Coronary artery (tissue), 2 donors: ENCODE measurements around the gene LPIN1.
A peak's percentile ranks its signal among the peaks of the same experiment; 100 is the strongest.

Experiments used
- DNase-seq: peaks from one replicate; pipeline ENCODE4 v3.0.0-alpha.2; 2017; ENCODE audit warnings: low spot score
- H3K27ac ChIP-seq, 2 donors: fragments of 200-600 bp; sonication (generic); one replicate each; pipeline ENCODE4 v1.5.1; 2016 to 2019
- H3K4me3 ChIP-seq: fragments of 200-600 bp; sonication (generic); 2 replicates; pipeline ENCODE4 v1.5.1; 2016; ENCODE audit warnings: mild to moderate bottlenecking, moderate library complexity
- CTCF ChIP-seq: fragments of 200-600 bp; sonication (generic); IDR thresholded peaks from one replicate; pipeline ENCODE4 v1.5.1; 2019; ENCODE audit warnings: antibody characterized with exemption

Gene LPIN1

GRCh38 chr2:11764359-11764758 lies 17.9 kb downstream of the LPIN1 start:
- Histone ChIP-seq H3K4me3 (no peak overlapping the region), H3K27ac (no peak overlapping the region)
- no peak for TF ChIP-seq CTCF
- peak; percentile 31 for DNase-seq

GRCh38 chr2:11764920-11765319 lies 18.5 kb downstream of the LPIN1 start:
- Histone ChIP-seq H3K27ac (no peak overlapping the region), H3K4me3 (no peak overlapping the region)
- DNase-seq: peak; percentile 60
- TF ChIP-seq CTCF: no peak

GRCh38 chr2:11765501-11765900 lies 19.1 kb downstream of the LPIN1 start:
- TF ChIP-seq CTCF: no peak
- Histone ChIP-seq H3K4me3 (no peak overlapping the region), H3K27ac (no peak overlapping the region)
- DNase-seq: peak; percentile 17

GRCh38 chr2:11766016-11766415 lies 19.6 kb downstream of the LPIN1 start:
- TF ChIP-seq CTCF: no peak
- H3K27ac ChIP-seq: no peak overlapping the region

GRCh38 chr2:11767779-11768178 lies 21.3 kb downstream of the LPIN1 start:
- DNase-seq: no peak
- TF ChIP-seq CTCF: no peak

More at GRCh38 chr2:11766016-11766415, 19.6 kb downstream of the LPIN1 start:
- peak; percentile 35 for DNase-seq
- no peak overlapping the region for H3K4me3 ChIP-seq

GRCh38 chr2:11768946-11769345 lies 22.5 kb downstream of the LPIN1 start:
- H3K27ac ChIP-seq: no peak overlapping the region
- no peak overlapping the region for H3K4me3 ChIP-seq
- no peak for TF ChIP-seq CTCF
- no peak for DNase-seq

More at GRCh38 chr2:11767779-11768178, 21.3 kb downstream of the LPIN1 start:
- H3K4me3 ChIP-seq: no peak overlapping the region
- H3K27ac ChIP-seq: no peak overlapping the region

- peak; percentile 21 for DNase-seq
- TF ChIP-seq CTCF: no peak
Measured at GRCh38 chr2:11769516-11769915, 23.1 kb downstream of the LPIN1 start.

More at GRCh38 chr2:11769516-11769915, 23.1 kb downstream of the LPIN1 start:
- Histone ChIP-seq H3K27ac (no peak overlapping the region), H3K4me3 (no peak overlapping the region)
